ENCODE data around the gene REEP3.
A peak's percentile ranks its signal among the peaks of the same experiment; 100 is the strongest.

The REEP3 gene

DNA sequence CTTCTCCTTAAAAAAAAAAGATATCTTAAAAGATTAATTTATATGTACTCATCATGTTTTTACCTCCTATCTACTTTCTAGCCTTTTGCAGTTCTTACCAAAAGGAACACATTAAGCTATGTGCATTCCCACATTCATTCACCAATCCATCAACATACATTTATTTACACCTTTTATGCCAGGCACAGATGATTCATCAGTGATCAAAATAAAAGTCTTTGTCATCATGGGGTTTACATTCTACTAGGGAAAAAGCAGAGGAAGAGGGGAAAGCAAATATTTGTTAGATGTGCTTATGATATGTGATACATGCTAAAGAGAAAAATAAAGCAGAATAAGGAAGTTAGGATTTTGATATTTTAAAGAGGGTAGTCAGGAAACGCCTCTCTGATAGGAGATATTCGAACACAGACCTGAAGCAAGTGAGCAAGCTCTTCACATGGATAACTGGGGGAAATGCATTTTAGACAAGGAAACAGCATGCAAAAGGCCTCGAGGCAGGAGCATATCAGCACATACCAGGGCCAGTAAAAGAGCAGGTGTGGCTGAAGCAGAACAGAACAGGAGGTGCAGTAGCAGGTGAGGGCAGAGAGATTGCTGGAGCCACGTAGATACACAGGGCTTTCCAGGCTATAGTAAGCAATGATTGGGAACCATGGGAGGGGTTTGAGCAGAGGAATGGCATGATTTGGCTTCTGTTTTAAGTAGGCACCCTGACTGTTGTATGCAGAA lies 67.4 kb downstream of the REEP3 start:
- no peak for DNase-seq (ENCODE audit: low read depth in 2 of 2)

DNA sequence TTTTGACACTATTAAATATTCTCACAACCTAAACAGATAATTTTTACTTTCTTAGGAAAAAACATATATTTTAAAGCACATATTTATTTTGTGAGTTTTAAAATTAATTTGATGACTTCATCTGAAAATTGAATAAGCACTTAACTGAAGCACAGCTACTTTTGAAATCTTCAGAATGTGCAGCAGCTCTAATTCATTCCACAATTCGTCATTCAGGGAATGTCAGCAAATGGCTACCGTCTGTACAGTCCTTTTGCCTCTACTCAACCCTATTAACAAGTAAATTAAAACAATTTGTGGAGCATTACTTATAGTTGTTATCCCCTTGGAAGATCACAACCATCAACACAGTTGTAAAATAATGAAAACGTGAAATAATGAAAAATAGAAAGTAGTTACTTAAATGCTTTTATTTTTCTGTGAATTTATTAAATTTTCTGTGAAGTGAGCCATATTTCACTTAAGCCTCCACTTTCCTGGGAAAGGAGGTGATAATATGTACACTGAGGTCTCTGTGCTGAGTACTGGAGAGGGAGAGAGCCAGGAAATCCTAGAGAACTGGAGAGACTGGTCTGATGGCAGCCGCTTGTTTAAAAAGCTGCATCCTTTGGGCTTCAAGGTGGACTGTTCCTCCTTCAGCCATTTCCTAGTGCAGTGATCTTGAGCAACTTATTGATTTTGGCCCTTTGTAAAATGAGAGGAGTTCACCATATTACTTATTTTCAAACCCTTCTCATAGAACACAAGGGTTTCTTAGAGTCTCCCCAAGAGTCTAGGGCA lies 70.6 kb downstream of the REEP3 start:
- no peak for DNase-seq (ENCODE audit: low read depth in 2 of 2)

DNA sequence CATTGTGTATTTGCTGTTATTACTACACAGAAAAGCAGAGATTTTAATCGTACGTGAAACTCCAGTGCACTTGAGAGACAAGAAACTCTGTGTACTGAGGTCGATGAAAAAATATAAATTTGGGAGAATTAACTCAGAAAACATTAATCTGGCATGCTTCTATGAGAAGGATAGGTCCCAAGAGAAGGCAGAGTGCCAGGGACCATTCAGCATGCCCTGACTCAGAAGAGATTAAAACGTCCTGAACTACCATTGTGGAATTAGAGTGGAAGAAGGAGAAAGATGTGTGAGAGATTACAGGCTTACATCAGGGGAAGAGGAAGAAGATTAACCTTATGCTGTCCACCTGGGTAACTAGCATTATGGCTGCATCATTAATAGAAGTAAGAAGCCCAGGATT lies 72.4 kb downstream of the REEP3 start:
- no peak for DNase-seq (ENCODE audit: low read depth in 2 of 2)

DNA sequence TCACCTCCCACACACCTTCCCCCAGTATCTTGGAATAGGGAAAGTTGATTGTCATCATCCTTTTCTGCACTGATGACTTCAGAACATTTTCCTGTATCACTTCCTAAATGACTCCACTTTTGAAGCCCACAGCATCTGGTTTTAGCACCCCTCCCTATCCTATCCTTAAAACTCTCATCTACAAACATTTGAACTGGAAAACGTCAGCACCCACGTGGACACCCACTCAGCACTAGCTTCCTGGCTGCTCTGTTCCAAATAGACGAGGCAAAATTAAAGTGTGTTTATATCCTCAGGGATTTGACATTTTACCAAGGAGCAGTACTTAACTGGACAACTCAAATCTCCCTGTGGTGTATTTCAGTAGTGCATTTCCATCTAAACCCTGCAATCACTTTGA lies 73.9 kb downstream of the REEP3 start:
- DNase-seq (ENCODE audit: low read depth in 2 of 2) = no peak

DNA sequence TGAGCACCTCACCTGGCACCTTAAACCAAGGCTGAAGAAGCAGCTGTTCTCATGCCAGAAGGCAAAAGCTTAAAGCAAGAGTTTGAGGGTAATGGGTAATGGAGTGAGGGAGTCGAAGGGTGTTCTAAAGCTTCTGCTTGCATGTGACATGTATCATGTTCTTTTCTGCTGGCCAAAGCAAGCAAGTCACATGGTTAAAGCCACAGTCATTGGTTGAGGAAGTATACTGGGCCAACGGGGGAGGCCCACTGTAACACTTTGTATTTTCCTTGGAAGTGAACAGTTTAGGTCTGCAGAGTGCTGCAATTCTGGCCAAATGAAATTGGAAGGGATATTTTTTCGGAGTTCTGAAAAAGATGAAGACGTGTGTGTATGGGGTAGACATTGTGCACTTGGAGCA lies 75.7 kb downstream of the REEP3 start:
- DNase-seq (ENCODE audit: low read depth in 2 of 2) = no peak

DNA sequence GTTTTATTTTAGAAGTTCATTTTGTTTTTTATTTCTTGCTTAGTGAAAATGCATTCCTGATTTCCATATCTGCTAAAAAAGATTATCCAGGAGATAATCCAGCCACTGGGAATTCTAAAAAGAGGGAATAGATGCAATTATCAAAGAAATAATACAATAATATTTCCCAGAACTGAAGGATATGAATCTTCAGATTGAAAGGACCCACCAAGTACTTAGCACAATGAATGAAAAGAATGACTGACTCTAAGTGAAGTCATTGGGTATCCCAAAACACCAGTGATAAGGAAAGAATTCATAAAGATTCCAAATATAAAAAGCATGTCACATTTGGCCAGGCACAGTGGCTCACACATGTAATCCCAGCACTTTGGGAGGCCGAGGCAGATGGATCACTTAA lies 79.3 kb downstream of the REEP3 start:
- DNase-seq (ENCODE audit: low read depth in 2 of 2) = no peak

DNA sequence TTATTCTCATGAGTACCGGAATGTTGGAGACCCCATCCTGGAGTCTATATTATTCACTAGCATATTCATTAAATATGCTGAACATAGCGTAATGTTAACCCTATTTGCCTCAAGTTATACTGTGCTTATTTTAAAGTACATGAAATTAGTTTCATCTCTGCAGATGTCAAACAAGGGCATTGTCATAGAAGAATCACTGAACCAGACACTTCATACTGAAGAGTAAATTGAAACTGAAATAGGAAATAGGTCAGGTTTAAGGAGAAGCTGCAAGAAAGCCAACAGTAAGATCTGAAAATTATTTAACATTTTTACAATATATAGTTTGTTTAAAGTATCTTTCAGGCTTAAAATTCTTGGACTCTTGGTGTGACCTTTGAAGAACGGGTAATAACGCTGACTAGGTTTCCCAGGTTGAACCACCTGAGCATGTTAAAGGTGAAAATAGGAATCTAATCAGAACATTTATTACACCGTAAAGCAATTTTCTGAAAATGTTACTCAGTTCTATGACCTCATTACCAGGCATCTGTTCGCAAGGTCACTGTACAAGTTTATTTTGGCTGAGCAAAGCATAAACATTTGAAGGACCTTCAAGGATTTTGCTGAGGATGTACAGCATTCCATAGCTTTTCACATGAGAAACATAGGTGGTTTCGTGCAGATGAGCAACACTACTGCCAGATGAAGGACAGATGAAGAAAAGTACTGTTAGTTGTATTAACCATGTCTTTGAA lies 82.7 kb downstream of the REEP3 start:
- no peak for DNase-seq (ENCODE audit: low read depth in 2 of 2)

DNA sequence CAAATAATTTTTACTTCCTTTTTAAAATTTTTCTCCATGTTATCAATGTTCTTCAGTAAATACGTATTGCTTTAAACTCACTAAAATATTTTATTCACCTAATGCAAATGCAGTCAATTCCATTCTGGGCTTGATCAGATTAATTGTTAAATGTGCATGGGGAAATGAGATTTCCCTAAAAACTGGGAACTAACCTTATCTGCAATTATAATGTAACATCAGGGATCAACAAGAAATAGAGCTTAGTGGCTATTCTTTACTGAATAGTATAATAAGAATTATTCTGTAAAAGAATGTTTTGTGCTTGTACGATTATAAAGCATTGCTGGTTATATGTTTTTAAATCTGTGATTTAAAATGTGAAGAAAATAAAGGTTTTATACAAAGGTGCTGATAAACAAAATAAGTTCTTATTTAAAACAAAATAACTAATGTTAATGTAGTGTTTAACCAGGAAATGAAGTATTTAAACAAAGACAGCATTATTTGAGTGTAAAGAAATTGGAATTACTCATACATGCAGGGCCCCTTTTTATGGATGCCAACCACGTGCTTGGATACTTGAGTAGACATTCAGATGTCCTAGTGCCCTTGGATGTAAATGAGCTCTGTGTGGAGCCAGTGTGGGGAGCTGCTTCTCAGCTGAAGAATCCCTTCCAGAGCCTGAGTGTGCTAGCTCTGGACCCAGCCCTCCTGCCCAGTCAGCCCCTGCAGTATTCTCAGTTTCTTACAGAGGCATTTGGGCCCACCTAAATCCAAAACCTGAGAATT lies 84.2 kb downstream of the REEP3 start:
- DNase-seq (ENCODE audit: low read depth in 2 of 2) = no peak

DNA sequence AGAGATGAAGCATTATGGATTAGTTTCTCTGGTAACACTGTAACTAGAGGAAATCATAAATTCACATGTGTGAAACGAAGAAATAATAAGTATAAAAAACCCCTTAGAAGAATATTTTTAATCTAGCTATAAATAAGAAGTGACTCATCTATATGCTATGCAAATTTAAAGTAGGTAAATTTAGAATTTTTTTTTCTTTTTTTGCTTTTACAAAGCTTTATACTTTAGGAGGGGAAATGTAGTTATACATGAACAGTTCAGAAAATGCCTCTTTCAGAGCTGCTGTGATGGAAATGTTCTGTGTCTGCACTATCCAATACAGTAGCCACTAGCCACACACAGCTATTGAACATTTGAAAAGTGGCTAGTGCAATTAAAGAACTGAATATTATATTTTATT lies 87.3 kb downstream of the REEP3 start:
- DNase-seq (ENCODE audit: low read depth in 2 of 2) = no peak

DNA sequence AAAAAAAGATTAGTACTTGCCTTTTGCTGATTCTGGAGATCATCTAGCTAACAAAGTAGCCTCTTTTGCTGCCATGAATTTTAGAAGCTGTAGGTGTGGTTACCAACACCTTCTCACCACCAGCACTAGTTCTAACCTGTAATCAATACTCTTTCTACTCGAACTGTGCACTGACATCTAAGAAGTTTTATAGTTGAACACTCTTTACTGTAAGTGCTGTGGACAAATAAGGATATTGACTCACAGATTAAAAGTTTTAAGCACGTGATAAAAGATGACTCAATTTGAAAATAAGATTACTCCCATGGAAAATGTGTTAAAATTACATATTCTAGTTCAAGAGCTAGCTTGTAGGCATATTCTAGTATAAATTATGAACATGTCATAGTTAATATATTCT lies 89.9 kb downstream of the REEP3 start:
- no peak for DNase-seq (ENCODE audit: low read depth in 2 of 2)

DNA sequence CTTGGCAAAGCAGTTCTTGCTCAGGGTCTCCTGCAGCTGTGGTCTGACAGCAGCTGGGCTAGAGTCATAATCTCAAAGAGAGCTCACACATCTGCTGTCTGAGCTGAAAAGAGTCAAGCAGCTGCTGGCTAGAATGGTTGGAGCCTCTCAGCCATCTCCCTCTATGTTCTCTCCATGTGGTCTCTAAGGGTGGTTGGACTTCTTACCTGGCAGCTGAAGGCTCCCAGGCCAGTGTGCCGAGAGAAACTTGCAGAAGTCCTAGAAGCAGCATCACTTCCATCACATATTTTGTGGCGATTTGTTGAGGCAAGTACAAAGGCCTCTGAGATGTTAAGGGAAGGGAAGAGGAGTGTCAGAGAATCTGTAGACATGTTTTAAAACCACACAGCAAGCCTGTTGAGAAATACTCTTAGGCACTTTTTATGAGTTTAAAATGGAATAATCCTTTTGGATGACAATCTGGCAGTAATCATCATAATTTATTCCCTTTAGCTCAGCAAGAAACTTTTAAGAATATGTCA lies 93.2 kb downstream of the REEP3 start:
- DNase-seq (ENCODE audit: low read depth in 2 of 2) = no peak

DNA sequence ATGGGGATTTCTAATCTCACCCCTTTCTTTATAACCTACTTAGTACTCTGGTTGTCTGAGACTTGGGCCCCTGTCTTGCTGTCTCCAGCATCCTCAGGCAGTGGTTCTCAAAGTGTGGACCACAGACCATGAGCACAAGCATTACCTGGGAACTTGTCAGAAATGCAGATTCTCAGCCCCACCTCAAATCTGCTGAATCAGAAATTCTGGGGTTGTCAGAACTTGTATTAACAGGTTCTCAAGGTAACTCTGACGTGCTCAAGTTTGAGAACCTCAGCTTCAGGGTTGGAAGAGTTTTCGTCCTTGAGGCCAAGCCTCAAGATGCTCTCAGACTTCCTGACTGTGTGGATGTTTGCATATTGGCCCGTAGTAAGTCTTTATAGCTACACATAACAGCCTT lies 97.4 kb downstream of the REEP3 start:
- no peak for DNase-seq (ENCODE audit: low read depth in 2 of 2)

DNA sequence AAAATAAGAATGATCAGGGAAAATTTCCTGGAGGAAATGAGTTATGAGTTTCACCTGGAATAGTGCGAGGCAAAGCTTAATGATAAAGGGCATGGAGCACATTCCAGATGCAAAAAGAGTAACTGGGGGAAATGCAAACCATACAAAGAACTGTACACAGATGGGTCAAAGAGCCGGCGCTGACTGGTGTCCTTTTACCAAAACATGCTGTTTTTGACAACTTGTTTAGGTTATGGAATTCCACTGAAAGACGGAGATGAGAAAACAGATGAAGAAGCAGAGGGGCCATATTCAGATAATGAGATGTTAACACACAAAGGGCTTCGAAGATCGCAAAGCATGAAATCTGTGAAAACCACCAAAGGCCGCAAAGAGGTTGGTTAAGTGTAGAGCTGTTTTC lies 98.2 kb downstream of the REEP3 start:
- no peak for DNase-seq (ENCODE audit: low read depth in 2 of 2)

DNA sequence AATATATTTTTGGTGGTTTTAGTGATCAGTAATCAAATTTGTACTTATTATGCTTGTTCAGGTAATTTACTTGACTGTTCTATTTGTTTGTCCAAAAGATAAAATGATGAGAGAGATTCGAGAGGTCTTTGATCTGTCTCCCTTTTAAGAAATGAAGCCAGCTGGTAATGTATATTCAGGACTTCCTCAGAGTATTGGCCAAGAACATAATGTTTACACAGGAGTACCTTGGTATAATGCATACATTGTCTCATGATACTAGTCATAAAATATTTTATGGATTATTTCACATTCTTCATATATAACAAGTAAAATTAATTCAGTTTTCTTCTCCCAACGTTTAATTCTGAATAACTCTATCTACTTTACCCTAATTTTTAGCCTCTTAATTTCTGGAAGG lies 100.9 kb downstream of the REEP3 start:
- DNase-seq (ENCODE audit: low read depth in 2 of 2) = no peak

DNA sequence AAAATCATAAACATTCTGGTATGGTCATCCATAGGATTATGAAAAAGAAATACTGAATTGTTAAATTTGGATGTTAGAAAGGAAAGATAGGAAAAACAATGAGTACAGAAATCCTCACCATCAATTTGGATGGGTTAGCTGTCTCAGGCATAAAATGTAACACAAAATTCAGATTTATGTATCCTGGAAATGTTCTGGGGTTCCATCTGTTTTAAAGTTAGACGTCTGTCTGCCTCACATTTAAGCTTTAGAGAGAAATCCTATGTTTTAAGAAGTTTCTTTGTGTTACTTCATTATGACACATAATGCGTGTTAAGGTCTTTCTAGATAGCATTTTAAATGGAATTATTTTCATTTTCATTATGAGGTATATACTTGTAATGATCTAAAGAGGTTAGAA lies 103.5 kb downstream of the REEP3 start:
- no peak for DNase-seq (ENCODE audit: low read depth in 2 of 2)

DNA sequence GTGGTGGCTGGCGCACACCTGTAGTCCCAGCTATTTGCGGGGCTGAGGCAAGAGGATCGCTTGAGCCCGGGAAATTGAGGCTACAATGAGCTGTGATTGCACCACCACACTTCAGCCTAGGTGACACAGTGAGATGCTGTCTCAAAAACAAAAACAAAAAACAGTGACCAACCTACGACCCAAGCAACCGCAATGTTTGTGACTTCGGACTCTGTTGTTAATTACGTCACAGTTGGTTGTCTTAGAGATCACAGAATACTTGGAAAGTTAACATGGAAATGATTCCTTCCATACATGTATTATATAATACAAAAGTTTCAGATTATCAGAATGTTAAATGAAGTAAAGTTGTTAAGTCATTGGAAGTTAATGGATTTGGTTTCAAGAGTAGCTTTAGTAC lies 106.2 kb downstream of the REEP3 start:
- no peak for DNase-seq (ENCODE audit: low read depth in 2 of 2)

DNA sequence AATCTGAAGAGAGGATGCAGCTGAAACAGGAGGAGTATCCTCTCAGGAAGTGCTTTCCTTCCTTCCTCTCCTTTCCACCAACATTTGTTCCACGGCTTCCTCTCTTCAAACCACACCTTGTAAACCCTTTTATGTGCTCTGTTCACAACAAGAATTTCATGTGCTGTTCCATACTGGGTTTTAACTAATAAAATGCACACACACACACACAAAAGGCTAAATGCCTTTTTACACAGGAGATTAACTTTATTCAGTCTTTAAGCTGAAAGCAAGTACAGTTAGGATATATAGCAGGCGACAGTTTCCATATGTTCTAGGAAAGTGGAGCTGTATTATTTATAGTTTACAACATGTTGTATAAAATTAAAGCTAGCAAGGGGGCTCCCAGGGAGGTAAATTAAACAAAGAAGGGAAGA lies 106.7 kb downstream of the REEP3 start:
- DNase-seq (ENCODE audit: low read depth in 2 of 2) = no peak

DNA sequence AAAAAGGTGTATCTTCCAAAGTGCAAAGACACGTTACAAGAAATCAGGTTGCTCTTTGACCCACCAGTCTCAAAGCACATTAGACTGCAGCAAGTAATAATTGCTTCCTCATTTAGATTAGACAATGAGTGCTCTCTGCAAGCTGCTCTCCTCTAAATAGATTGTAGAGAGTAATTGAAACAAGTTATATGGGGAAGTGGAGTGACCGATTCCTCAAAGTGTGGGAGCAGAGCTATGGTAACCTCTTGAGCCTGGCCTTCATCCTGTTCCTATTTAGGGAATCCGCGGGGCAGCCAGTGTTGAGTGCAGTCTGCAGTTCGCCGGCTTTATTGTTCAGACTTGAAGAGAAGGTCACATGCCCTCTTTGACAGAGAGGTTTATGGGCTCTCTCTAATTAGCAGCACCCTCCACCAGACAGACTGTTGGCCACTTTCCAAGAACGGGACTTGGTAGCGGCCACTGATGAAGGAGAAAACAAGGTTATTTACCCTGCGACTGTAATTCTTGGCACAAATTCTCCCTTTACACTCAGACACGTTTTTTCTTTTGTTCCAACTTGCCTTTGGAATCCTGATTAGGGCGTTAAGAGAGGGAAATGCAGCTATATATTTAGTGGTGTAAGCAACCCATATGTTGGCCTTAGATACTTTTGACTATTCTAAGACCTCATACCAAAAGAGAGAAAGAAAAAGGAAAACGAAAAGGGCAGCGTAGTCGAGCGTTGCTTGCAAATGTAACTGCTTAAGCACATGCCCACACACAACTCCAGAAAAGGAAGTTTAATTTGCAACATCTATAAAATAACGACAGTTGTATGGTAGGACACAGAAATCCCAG lies 107.5 kb downstream of the REEP3 start:
- no peak for DNase-seq (ENCODE audit: low read depth in 2 of 2)

DNA sequence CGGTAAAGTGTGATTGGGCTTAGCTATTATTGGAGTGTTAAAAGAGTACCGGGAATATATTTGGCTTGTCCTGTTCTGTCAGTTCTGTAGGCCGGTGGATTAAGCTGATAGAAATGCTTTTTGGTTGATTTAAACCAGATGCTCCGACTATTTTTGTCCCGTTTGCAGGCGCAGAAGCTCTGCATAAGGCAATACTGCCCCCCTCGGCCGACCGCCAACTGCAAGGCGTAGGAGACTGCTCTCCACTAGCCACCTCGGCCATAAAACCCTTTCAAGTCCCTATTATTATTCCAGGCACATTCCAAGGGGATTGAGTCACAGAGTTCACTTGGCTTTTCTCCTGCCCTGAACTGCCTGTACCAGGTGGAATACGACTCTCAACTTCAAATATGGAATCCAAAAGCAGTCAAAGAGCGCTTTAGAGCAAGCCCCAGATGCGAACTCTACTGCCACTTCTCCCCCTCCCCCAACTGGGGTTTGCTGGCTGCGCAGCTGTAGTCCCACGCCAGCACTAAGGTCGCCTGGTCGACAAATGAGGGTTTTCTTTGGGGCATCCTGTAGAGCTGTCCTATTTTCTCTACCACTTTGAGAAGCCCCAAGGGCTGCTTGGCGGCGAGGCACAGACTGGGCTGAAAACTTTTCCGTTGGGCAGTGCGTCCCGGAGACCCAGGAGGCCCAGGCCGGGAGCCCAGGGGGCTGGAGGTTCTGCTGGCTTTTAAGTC lies 108.3 kb downstream of the REEP3 start:
- peak; percentile 57 to 64 for DNase-seq (ENCODE audit: low read depth in 2 of 2)
